ENCODE measurements around the gene CCDC191. TPM values are rescaled to one million over a fixed set of nuclear protein-coding genes. Genes with fewer than 3 reads are reported as not detected.

The CCDC191 gene
- 4.3 TPM for total RNA-seq

- DNase-seq: peak; percentile 100
Observed at GRCh38 chr3:114056130-114057010, at the start of gene CCDC191, which contains the start of gene QTRT2. Gene CCDC191 (minus strand): TSS chr3:114056526. CDS start chr3:114056466, 60 bp downstream. Gene QTRT2 (plus strand): TSS chr3:114056737. CDS start chr3:114065258, 8,521 bp downstream.

- DNase-seq: no peak
Observed at GRCh38 chr3:114104414-114104813, 48.1 kb upstream of the CCDC191 start.

GRCh38 chr3:114103858-114104257 lies 47.5 kb upstream of the CCDC191 start:
- no peak for DNase-seq

GRCh38 chr3:114103181-114103580 lies 46.9 kb upstream of the CCDC191 start:
- no peak for DNase-seq

- no peak for DNase-seq
Observed at GRCh38 chr3:114101101-114101500, 44.8 kb upstream of the CCDC191 start.

GRCh38 chr3:114095796-114096195 lies 39.5 kb upstream of the CCDC191 start:
- no peak for DNase-seq

- DNase-seq: peak; percentile 38
Observed at GRCh38 chr3:114093596-114093995, 37.3 kb upstream of the CCDC191 start.

- no peak for DNase-seq
Observed at GRCh38 chr3:114093016-114093380, 36.7 kb upstream of the CCDC191 start.

GRCh38 chr3:114092151-114093015 lies 36.1 kb upstream of the CCDC191 start:
- DNase-seq: no peak

GRCh38 chr3:114089675-114090074 lies 33.3 kb upstream of the CCDC191 start:
- no peak for DNase-seq

GRCh38 chr3:114086356-114086755 lies 30.0 kb upstream of the CCDC191 start:
- DNase-seq: no peak

GRCh38 chr3:114083112-114083511 lies 26.8 kb upstream of the CCDC191 start:
- DNase-seq: no peak

- DNase-seq: no peak
Observed at GRCh38 chr3:114081037-114081436, 24.7 kb upstream of the CCDC191 start.

GRCh38 chr3:114080201-114080600 lies 23.9 kb upstream of the CCDC191 start:
- DNase-seq: no peak

- no peak for DNase-seq
Observed at GRCh38 chr3:114079761-114080160, 23.4 kb upstream of the CCDC191 start.

- peak; percentile 47 for DNase-seq
Observed at GRCh38 chr3:114078126-114078525, 21.8 kb upstream of the CCDC191 start.

- DNase-seq: no peak
Observed at GRCh38 chr3:114076711-114077110, 20.4 kb upstream of the CCDC191 start.

- no peak for DNase-seq
Observed at GRCh38 chr3:114071786-114072185, 15.5 kb upstream of the CCDC191 start.

GRCh38 chr3:114068336-114068735 lies 12.0 kb upstream of the CCDC191 start:
- DNase-seq: no peak

GRCh38 chr3:114067804-114068203 lies 11.5 kb upstream of the CCDC191 start:
- DNase-seq: no peak

- no peak for DNase-seq
Observed at GRCh38 chr3:114060906-114061655, 4.8 kb upstream of the CCDC191 start.

GRCh38 chr3:114058646-114059045 lies 2.3 kb upstream of the CCDC191 start:
- DNase-seq: no peak
